SW480 (cell line): ENCODE results near the gene CYB5B.

Source experiments
- DNase-seq: peaks from one replicate; pipeline ENCODE4 v3.0.0-alpha.2; 2016; ENCODE audit warnings: low spot score

CYB5B gene

DNA sequence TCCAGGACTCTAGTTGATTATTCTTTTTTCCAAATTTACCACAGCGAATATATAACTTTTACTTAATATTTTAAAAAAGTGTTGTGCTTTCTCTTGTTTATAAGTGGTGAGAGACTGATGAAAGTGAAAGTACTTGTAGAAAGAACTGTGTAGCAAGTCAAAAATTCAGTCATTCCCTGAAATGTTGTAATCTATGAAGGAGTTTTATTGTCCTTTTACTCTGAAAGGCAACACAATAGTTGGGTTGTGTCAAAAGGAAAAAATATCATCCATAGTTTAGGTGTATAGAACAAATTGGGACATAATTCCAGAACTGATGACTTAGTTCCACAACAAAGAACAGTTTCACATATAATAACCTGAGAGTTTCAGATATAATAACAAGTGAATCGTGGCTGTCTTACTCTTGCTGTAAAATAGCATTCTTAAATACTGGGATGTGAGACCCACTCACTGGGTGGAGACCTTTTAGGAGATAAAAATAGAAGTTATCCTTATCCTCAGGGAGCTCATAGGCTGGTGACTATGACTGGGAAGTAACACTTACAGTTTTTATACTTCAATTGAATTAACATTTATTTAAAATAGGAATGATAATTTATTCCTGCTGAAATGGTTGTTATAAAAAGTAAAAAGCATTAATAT is 20.6 kb downstream of the CYB5B start:
- no peak for DNase-seq

DNA sequence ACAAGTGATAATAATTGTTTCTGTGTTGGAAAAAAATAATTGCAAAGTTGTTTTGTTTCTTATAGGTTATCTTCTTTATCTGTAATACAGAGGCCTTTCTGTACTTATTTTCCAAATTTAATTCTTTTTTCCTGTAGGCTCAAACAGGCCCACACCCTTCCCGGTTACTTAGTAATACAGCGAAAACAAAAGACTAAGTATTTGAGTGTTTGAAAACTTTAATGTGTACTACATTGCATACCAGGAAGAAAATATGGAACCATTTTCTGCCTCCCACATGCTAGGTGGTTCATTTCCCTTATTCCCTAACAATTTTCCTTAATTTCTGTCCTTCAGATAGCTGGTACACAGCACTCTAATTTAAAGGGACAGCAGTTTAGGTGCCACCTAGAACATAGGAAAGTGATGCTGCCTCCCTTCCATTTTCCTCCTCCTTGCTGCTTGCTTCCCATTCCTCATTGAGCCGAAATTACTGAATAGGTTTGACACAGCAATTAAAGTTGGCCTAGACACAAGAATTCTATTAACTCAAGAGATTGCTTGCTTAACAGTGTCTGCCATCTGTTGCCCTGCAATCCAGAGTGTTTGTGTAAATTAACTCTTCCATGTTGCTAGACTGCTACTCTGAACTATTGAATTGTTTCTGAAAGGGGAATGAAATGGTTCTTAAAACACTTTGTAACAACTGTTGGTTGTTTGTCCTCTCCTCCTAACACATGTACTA is 24.2 kb downstream of the CYB5B start:
- DNase-seq, result no peak

DNA sequence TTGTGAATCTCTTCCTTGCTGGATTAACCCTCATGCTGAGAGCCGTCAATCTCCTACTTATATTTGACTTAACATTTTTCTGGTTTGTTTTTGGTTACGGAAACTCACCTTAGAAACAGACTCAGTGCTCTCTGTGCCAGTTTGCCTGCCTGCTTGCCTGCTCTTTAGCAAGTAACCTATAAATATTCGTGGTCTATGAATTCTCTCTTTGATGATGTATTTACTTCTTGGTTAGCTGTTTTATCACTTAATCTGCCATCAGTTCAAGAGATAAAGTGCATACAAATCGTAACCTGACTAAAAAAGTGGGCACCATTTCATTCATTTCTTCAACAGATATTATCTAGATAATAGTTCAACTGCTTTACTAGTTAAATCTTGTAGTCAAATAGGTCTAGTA is 26.7 kb downstream of the CYB5B start:
- no peak for DNase-seq

DNA sequence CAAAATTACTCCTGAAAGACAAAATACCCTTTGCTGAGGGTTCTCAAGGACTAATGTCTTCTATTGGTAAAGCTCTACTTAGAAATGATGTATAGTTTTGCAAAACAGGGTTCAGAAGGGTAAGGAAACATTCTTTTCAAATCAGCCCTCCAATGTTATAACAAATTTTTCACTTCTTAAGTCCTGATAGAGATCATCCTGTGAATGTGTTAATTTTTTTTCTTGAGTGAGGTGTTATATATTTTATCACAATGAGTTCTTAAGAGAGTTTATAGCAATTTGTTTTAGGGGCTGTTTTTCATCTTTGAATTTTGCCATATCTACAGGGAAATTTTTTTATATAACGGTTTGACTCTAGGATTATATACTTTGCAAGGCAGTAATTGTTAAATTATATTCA is 29.5 kb downstream of the CYB5B start:
- DNase-seq, result no peak

DNA sequence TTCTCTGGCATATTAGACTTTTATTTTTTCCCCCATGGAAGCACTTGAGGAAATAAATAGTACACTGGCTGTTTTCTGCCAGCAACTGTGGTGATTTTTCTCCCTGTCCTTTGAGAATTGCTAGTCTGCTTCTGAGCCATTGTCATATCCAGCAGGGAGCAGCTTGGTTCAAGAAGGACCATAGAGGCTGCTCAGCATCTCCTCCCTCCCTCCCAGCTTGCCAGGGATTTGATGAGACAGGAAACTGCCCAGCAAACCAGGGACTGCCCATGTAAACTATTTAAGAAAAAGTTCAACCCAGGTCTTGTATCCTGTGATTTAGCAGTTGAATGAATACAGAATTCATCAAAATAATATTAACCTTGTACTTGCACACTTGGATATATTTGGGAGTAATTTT is 39.5 kb downstream of the CYB5B start:
- DNase-seq, result no peak

DNA sequence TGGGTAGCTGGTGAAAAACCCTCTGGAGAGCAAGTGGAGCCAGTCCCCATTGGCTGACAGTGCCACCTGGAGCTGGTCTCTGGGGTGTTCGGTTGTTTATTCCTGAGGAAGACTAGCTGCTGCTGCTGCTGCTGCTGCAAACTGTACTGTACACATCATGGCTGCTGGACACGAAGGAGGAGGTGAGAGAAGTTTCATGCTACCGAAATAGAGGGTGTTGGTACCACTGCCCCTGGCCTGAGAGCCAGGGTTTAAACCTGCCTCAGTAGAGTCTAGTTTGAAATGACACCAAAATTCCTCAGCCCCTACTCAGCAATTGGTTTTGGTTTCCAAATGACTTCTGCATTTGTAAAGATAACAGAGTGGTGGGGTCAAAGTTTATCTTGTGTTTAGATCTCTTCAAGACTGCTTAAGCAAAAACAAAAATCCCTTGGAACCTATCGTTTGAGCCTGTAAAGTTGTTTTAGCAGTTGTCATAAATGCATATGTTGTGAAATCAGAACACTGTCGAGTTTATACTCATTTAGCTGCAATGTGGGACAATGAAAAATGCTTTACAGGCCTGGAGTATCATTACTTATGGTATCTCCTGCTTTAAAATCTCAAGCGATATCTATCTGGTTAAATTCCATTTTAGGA is 40.8 kb downstream of the CYB5B start:
- peak; percentile 9 for DNase-seq

DNA sequence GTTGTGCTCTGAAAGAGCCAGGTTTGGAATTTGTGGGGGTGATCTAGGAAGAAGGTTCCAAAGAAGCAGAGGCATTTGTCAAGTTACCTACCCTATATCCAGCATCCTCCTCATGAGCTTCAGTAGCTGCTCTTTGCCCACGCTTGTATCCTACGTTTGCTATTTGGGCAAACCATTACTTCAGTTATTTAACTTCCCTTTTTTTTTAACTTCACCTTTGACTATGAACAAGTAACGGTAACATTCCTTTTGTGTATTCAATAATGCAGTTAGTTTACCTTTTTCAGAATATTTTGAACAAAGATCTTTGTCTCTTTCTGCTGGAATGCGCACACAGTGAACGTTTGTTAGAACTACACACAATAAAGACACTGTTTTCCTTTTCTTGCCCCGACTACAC is 41.5 kb downstream of the CYB5B start:
- DNase-seq, result no peak

DNA sequence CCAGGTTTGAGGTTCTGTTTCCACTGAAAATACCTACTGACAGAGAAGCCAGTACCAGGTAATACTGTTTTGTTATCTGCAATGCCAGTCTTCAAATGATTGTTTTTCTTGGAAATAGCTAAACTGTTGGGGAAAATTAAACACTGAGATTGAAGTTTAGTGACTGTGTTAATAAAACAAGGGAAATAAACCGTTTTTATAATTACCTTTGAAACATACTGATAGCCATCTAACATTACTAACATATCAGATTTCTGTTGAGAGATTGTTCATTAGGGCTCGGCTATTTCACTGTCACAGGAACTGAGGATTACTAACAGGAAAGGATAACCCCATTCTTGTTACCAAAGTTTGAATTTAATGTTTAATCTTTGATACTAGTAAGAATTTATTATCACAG is 42.1 kb downstream of the CYB5B start:
- DNase-seq, result no peak

DNA sequence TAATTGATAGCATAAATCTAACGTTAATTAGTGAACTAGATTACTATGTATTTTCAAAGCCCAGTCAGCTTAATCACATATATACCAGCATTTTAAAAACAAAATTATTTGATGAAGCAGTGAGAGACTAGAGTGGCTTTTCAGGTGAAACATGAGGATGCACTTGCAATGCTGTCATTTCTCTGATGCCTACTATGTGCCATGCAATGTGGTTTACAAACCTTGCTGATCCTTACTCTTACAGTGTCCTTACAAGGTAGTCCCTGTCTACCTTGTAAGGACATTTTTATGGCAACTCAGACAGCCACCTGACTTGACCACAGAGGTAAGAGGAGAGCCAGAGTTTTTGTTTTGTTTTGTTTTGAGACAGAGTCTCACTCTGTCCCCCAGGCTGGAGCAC is 42.7 kb downstream of the CYB5B start:
- no peak for DNase-seq

DNA sequence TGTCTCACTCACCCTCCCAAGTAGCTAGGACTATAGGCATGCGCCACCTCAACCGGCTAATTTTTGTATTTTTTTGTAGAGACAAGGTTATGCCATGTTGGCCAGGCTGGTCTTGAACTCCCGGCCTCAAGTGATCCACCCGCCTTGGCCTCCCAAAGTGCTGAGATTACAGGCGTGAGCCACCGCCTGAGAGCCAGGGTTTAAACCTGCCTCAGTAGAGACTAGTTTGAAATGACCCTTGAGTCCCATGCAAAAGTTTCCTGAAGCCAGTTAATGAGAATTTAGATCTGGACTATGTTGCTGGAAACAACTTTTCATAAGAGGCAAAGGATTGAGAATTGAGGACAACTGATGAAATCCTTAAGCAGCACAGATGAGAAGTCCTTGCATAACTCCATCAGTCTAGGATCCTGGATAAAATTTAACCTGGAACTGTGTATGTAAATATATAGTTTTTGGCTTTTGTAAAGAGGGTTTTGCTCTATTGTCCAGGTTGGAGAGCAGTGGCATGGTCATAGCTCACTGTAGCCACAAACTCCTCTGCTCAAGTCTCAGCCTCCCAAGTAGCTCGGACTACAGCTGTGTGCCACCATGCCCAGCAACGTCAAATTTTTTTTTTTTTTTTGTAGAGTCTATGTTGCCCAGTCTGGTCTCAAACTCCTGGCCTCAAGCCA is 43.2 kb downstream of the CYB5B start:
- DNase-seq, result no peak

DNA sequence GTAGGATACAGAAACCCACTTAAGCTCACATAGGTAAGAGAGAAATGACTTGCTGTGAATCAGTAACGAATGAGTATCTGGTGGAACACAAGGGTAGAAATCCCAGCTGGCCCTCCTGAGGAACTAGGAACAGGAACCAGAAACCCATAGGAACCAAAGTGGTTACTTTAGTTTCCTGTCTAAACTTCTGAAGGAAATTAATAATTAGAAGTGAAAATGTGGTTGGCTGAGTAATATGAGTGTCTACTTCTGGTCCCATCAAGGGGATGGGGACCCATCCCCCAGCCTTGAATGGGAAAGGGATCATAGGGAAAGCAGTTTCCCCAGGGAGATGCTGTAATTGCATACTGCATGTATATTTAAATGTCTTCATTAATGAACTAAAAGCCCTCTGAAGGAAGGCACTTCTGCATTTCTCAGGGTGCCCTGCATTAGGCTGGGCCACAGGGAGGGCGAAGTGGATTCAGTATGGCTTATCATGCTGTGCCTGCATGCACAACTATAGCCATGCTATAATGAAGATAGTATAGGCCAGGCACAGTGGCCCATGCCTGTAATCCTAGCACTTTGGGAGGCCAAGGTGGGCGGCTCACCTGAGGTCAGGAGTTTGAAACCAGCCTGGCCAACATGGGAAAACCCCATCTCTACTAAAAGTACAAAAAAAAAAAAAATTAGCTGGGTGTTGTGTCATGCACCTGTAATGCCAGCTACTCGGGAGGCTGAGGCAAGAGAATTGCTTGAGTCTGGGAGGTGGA is 45.6 kb downstream of the CYB5B start:
- DNase-seq, result no peak

DNA sequence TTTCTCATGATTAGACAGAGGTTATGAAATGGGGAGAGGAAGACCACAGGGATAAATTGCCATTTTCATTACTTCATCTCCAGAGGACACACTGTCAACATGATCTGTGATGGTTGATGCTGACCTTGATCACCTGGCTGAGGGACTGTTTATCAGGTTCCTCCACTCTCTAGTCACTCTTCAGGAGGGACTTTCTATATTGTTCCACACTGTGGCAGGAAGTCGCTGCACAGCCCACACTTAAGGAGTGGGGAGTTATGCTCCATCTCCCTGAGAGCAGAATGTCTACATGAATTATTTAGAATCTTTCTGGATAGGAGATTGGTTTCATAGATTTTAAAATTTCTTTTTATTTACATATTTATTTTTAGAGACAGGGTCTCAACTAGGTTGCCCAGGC is 46.7 kb downstream of the CYB5B start:
- no peak for DNase-seq

DNA sequence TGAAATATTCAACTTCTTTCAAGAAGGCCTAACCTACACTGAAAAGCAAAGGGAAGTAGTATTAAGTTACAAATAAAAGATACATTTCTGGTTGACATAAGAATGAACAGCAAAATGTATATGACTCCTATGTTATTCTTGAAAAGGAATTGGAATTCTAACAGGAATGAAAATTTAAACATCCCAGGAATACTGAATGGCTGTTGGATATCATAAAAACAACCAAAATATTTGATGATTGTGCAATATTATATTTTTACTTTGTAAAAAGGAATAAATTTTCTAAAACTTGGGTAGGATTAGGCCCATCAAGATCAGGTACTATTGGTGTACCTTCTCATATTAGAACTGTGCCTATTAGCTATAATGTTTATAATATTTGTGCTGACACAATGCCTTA is 50.0 kb downstream of the CYB5B start:
- no peak for DNase-seq

DNA sequence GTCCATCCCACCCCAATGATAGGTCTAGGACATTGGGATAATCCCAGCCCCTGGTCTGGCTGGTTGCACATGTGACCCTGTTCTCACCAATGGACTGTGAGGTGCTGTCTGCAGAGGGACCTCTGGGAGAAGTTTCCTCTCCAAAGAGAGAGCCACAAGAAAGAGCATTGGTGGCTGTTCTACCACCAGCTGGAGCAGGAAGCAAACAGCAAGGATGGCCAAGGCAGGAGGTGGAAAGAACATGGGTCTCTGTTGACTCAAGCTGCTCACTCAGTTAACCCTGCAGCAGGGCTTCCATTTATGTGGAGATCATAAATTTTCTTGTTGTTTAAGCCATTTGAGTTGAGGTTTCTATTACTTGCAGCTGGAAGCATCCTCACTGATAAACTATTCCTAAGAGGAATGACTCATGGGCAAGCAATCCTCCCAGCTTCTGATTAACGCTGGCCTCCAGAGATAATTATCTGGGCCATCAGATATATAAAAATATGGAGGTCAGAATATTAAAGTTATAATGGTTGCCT is 52.6 kb downstream of the CYB5B start:
- DNase-seq, result peak; percentile 81

DNA sequence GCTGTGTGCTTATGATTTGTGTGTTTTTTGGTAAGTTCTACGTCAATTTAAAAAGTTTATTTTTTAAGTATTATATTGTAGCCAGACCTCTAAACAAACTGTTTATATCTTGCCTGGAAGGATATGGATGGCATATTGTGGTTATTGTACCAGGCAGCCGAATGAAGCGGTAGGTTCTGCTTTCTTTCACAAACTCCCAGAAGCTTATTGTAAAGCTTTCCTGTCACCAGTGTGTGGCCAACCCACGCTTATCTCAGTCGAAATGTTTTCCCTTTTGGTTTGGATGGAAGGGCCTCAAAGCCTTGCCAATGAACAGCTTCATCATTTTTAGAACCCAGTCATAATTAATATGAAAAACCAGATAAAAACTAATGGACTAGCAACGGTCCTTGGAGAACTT is 53.1 kb downstream of the CYB5B start:
- peak; percentile 26 for DNase-seq

DNA sequence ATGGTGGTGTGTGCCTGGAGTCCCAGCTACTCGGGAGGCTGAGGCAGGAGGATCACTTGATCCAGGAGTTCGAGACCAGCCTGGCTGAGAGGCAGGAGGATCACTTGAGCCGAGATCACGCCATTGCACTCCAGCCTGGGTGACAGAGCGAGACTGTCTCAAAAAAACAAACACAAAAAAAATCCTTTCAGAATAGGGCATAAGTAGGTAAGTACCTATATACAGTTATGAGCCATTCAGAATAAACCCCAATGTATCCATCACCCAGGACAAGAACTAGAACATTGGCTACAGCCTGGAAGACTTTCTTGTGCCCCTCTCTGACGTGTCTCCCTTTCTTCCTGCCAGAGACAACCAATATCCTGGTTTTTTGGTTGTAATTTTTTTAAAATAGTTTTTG is 54.3 kb downstream of the CYB5B start:
- DNase-seq, result no peak

DNA sequence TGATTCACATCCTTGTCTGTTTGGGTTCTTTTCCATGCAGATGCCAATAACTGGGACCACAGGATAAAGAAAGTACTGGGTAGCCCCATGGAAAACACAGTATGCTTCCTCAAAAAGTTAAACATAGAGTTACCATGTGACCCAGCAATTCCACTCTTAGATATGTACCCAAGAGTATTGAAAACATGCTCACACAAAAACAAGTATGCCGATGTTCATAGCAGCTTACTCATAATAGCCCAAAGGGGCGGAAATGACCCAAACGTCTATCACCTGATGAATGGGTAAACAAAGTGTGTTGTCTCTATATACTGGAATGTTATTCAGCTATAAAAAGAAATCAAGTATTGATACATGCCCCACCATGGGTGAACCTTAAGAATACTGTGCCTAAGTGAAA is 55.4 kb downstream of the CYB5B start:
- no peak for DNase-seq

DNA sequence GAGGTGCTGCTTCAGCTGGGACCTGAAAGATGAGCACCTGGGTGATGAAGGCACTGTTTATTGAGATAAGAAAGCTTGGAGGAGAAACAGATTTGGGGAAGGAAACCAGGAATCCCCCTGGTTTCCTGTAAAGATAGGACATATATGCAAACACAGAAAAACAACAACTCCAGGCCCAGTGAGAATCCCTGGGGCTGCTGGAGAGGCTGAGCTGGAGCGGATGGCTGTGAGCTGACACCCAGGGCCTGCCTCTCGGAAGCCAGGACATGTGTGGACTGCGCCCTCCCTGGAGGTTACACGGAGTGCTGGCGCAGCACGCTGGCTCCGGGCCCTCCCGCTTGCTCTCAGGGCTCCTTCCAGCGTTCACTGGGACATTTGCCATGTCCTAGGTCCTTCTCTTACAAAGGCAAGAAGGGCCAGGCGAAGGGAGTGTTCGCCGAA is 57.5 kb downstream of the CYB5B start:
- no peak for DNase-seq

DNA sequence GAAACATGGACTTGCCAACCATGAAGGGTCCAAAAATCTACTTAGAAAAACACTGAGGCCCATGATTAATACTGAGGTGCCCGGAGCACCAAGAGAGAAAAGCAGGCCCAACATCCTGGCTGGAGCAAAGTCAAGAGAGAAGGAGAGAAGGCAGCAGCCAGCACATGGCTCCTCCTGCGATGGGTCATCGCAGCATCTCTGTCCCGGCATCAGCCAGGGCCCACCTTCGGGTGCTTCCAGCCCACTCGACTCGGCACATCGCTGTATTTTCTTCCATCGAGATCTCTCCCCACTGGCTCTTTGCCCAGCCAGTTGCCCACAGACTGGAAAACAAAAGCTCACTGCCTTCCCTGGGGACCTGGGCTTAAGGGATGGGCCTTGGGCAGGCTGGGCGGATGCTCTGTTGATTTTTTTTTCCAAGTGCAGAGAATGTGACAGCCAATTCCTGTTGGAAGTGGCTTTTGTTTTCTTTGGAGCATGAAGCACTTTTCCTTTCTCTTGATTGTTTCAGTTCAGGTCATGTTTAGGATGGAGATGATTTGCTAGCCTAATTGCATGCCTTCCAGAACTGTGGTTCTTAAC is 58.1 kb downstream of the CYB5B start:
- no peak for DNase-seq

DNA sequence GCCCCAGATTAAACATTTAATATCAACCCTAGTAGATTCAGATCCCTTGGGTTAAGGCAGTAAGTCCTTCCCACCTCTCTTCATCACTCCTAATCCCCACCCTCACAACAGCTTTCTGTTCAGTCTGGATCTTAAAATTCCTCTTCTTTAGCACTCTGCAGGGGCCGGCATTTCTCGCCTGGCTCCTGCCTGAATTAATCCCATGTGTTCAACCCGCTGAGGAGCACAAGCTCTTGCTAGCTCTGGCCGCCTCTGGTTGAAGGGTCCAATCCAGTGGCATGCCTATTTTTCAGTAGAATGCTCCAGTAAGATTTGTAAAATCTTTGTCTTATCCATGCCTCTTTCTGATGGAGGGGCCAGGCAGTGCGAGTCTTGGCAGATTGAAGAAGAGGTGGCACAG is 59.2 kb downstream of the CYB5B start:
- DNase-seq, result no peak

DNA sequence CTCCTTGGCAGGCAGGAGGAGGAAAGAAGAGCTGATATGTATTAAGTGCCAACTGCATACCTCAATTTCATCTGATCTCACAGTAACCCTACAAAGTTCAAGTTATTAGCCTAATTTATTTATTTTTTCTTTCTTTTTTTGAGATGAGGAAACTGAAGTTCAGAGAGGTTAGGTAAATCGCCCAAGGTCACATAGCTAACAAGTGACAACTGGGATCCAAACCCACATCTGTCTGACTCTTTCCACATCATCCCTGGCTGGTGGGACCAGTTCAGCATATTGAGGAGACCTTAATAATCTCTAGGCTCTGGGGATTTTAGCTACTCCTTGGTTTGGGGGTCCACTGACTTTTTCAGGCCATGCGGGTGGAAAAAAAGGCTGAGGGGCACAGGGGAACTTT is 60.9 kb downstream of the CYB5B start:
- no peak for DNase-seq

DNA sequence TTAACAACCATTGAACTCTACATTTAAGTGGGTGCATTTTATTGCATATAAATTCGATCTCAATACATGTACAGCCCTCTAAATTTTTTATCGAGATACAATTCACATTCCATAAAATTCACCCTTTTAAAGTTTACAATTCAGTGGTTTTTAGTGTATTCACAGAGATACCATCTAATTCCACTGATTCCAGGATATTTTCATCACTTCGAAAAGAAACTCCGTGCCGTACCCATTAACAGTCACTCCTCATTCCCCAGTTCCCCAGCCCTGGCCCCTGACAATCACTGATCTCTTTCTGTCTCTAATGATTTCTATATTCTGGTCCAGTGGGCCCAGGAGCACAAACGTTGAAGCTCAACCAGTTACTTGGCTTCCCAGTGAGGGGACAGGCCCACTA is 61.4 kb downstream of the CYB5B start:
- no peak for DNase-seq
